WERI-Rb-1 (cell line): ENCODE measurements around the gene KRTAP9-3.

ENCODE experiments used
- DNase-seq: peaks from one replicate; pipeline ENCODE4 v3.0.0-alpha.2; 2020
- H3K27ac ChIP-seq: fragments of 250-450 bp; sonication (Bioruptor Pico); 2 replicates; pipeline ENCODE4 v1.5.1; 2020; ENCODE audit warnings: mild to moderate bottlenecking, moderate library complexity
- H3K27me3 ChIP-seq: fragments of 250-450 bp; sonication (Bioruptor Pico); 2 replicates; pipeline ENCODE4 v1.5.1; 2021; ENCODE audit warnings: mild to moderate bottlenecking, low read depth, moderate library complexity; ENCODE audit not compliant: insufficient read depth, severe bottlenecking
- H3K36me3 ChIP-seq: fragments of 250-450 bp; sonication (Bioruptor Pico); 2 replicates; pipeline ENCODE4 v1.5.1; 2020; ENCODE audit warnings: mild to moderate bottlenecking, moderate library complexity
- H3K4me3 ChIP-seq: 2 replicates; pipeline ENCODE4 v1.5.1; 2011; ENCODE audit warnings: low read depth, mild to moderate bottlenecking, control low read depth, low read length
- H3K9me3 ChIP-seq: fragments of 250-450 bp; sonication (Bioruptor Pico); 2 replicates; pipeline ENCODE4 v1.5.1; 2021; ENCODE audit warnings: mild to moderate bottlenecking, moderate library complexity; ENCODE audit not compliant: severe bottlenecking
- TF ChIP-seq, protein P1 (sequence below): IDR thresholded peaks from 2 replicates; pipeline ENCODE4 v1.5.1; 2011; ENCODE audit warnings: low read depth, mild to moderate bottlenecking, control low read depth, inconsistent platforms, low read length

Gene KRTAP9-3

DNA sequence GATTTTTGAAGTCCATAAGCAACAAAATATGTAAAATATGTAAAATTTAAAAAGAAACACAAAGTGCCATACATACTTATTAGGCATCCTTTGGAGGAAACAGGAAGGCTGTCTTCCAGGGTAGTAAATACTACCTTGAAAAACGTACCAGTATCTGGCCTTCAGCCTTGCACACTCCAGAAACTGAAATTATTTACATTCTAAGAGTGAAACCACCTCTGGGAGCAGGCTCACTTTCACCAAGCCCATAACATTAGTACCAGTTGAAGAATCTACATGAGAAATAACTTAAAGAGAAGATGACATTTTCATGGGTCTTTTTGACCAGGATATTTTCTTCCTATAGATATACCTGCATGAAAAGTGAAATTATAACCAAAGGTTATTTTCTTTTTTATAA, 36.2 kb upstream of the KRTAP9-3 start:
- Histone ChIP-seq H3K4me3 (no peak overlapping the region), H3K36me3 (no peaks in the 10 kb centered on the region), H3K27ac (no peak overlapping the region), H3K9me3 (peaks cover 15% of the 10 kb centered on the region), H3K27me3 (peaks cover 66% of the 10 kb centered on the region)
- no peak for DNase-seq
- TF ChIP-seq, protein P1, sequence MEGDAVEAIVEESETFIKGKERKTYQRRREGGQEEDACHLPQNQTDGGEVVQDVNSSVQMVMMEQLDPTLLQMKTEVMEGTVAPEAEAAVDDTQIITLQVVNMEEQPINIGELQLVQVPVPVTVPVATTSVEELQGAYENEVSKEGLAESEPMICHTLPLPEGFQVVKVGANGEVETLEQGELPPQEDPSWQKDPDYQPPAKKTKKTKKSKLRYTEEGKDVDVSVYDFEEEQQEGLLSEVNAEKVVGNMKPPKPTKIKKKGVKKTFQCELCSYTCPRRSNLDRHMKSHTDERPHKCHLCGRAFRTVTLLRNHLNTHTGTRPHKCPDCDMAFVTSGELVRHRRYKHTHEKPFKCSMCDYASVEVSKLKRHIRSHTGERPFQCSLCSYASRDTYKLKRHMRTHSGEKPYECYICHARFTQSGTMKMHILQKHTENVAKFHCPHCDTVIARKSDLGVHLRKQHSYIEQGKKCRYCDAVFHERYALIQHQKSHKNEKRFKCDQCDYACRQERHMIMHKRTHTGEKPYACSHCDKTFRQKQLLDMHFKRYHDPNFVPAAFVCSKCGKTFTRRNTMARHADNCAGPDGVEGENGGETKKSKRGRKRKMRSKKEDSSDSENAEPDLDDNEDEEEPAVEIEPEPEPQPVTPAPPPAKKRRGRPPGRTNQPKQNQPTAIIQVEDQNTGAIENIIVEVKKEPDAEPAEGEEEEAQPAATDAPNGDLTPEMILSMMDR = no peak

DNA sequence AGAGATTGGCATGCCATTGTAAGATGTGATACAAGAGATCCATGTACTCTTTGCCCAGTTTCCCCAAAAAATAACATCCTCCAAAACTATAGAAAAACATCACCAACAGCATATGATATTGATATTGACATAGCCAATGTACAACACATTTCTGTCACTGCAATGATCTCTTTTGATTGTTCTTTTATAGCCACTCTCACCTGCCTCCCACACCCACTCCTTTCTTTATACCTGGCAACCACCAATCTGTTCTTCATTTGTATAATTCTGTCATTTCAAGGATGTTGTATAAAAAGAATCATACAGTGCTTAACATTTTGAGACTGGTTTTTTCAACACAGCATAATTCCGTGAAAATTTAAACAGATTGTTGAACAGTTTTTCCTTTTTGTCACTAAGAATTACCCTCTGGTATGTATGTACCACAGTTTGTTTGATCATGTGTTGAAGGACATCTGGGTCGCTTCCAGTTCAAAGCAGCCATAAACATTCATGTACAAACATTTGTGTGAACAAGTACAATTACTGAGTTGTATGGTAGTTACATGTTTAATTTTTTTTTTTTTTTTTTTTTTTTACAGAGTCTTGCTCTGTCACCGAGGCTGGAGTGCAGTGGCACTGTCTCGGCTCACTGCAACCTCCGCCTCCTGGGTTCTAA, 32.7 kb upstream of the KRTAP9-3 start:
- H3K27me3 ChIP-seq = peaks cover 47% of the 10 kb centered on the region
- H3K36me3 ChIP-seq = no peaks in the 10 kb centered on the region
- no peak overlapping the region for H3K27ac ChIP-seq
- DNase-seq = no peak
- no peak overlapping the region for H3K4me3 ChIP-seq
- peaks cover 15% of the 10 kb centered on the region for H3K9me3 ChIP-seq
- TF ChIP-seq, protein P1 = no peak

DNA sequence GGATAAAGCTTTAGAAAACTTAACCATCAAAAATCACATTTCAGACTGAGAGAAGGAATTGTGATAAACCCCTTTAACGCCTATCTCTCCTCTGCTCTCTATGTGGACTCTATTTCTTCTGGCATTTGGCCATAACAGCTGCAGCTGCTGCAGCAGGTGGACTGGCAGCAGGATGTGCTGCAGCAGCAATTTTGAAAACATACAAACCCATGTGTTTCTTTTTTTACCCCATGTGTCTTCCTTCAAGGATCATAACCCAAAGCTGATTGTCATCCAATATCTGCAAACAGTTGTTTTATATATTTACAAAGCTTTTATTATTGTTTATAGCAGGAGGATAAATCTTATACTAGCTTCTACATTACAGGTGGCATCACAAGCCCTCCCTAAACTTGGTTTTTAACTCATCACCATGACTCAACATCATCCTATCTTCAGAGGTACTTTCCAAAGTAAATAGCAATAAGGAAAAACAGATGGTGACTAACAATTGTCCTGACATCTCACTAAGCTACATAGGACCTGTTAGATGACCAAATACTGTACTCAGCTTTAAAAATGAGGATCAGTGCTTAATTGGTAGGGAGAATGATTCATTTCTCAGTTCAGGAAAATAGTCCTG, 20.3 kb upstream of the KRTAP9-3 start:
- Histone ChIP-seq H3K4me3 (no peak overlapping the region), H3K9me3 (peaks cover 11% of the 10 kb centered on the region), H3K27me3 (peaks cover 99% of the 10 kb centered on the region), H3K27ac (no peak overlapping the region), H3K36me3 (no peaks in the 10 kb centered on the region)
- TF ChIP-seq, protein P1 = no peak
- DNase-seq = no peak

DNA sequence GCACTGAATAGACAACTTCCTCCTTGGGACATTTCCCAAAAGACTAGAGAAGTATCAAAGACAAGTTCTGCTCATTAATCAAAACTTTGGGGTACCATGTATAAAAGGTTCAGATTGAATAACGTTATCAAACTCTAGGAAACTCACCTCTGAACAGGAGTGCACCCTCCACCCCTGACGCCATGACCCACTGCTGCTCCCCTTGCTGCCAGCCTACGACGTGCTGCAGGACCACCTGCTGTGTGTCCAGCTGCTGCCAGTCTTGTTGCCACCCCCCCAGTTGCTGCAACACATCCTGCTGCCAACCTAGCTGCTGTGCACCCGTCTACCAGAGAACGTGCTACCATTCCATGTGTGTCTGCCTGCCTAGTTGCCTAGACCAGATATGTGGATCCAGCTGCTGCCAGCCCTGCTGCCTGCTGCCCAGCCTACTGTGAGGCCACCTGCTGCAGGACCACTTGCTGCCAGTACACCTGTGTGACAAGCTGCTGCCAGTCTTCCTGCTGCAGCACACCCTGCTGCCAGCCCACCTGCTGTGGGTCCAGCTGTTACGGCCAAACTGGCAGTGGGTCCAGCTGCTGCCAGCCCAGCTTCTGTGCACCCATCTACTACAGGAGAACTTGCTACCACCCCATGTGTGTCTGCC, 19.6 kb upstream of the KRTAP9-3 start:
- H3K36me3 ChIP-seq = no peaks in the 10 kb centered on the region
- no peak overlapping the region for H3K4me3 ChIP-seq
- TF ChIP-seq, protein P1 = no peak
- peaks cover 99% of the 10 kb centered on the region for H3K27me3 ChIP-seq
- no peak overlapping the region for H3K27ac ChIP-seq
- no peak for DNase-seq
- peaks cover 7% of the 10 kb centered on the region for H3K9me3 ChIP-seq

DNA sequence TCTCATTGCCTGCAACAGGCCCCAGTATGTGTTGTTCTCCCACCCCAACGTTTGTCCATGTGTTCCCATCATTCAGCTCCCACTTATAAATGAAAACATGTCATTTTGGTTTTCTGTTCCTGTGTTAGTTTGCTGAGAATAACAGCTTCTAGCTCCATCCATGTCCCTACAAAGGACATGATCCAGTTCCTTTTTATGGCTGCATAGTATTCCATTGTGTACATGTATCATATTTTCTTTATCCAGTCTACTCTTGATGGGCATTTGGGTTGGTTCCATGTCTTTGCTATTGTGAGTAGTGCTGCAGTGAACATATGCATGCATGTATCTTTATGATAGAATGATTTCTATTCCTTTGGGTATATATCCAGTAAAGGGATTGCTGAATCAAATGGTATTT, 16.6 kb upstream of the KRTAP9-3 start:
- H3K9me3 ChIP-seq = peaks cover 12% of the 10 kb centered on the region
- TF ChIP-seq, protein P1 = no peak
- no peaks in the 10 kb centered on the region for H3K36me3 ChIP-seq
- no peak for DNase-seq
- H3K27ac ChIP-seq = no peak overlapping the region
- no peak overlapping the region for H3K4me3 ChIP-seq
- peaks cover 99% of the 10 kb centered on the region for H3K27me3 ChIP-seq
